GM12878 (cell line): ENCODE data around the gene HOPX. TPM values are rescaled to one million over a fixed set of nuclear protein-coding genes. Genes with fewer than 3 reads are reported as not detected.

Experiments
- ATAC-seq: fragments of 200-7000 bp; cut with Tn5 transposase; 3 replicates; pipeline ENCODE4 v1.9.1; 2020; ENCODE audit warnings: mild to moderate bottlenecking, moderate library complexity
- BruUV-seq: library from RNA; stranded (reverse); fragments of 400-500 nt; replicated peaks from 2 replicates; lab custom pipeline; 2021; lab: Mats Ljungman, UMichigan
- CTCF ChIA-PET: fragments of 300-600 bp; sonication (Branson Sonifier 250); formaldehyde crosslinking; extraction: SDS; loops from one replicate; lab custom pipeline; 2021; ENCODE audit warnings: inconsistent platforms; lab: Yijun Ruan, JAX
- POLR2A ChIA-PET: fragments of 350-600 bp; formaldehyde crosslinking; extraction: SDS; loops from one replicate; lab custom pipeline; 2021; ENCODE audit warnings: inconsistent platforms; lab: Charles Lee
- RAD21 ChIA-PET: fragments of 300-600 bp; sonication (Branson Sonifier 250); formaldehyde crosslinking; loops from one replicate; lab custom pipeline; 2023; ENCODE audit warnings: antibody characterized with exemption; ENCODE audit not compliant: unreplicated experiment; lab: Charles Lee
- SMC1A ChIA-PET: fragments of 300-600 bp; sonication (Branson Sonifier 250); formaldehyde crosslinking; loops from one replicate; lab custom pipeline; 2023; ENCODE audit not compliant: unreplicated experiment, uncharacterized antibody; lab: Charles Lee
- DNase-seq: peaks from one replicate; pipeline ENCODE4 v3.0.0-alpha.2; 2011; ENCODE audit warnings: low read depth, low spot score
- FAIRE-seq: peaks from 3 replicates; lab custom pipeline; 2011; peaks lifted over from hg19 to GRCh38; lab: Jason Lieb, UNC
- H2AFZ ChIP-seq: 2 replicates; pipeline ENCODE4 v1.6.0; 2011; ENCODE audit warnings: low read depth, low read length, control low read depth; ENCODE audit not compliant: control insufficient read depth
- H3K27ac ChIP-seq: 2 replicates; pipeline ENCODE4 v1.5.1; 2011; ENCODE audit warnings: control low read depth; ENCODE audit not compliant: control insufficient read depth, insufficient read depth
- H3K27me3 ChIP-seq, 2 experiments: replicated peaks in 1 of 2; 2 replicates each; pipeline versions ENCODE4 v1.6.0 to v1.6.1; 2011; ENCODE audit warnings: low read length in 1 of 2; ENCODE audit not compliant: control insufficient read depth in 2 of 2, insufficient read depth in 2 of 2
- H3K36me3 ChIP-seq, 2 experiments: 2 replicates each; pipeline ENCODE4 v1.5.1; 2011; ENCODE audit warnings: low read length in 1 of 2; ENCODE audit not compliant: control insufficient read depth in 2 of 2, insufficient read depth in 2 of 2
- H3K4me1 ChIP-seq: 2 replicates; pipeline ENCODE4 v1.6.1; 2011; ENCODE audit warnings: mild to moderate bottlenecking, low read length, moderate library complexity, mixed read lengths; ENCODE audit not compliant: control insufficient read depth, insufficient read depth
- H3K4me2 ChIP-seq: 2 replicates; pipeline ENCODE4 v1.6.0; 2011; ENCODE audit warnings: control low read depth; ENCODE audit not compliant: control insufficient read depth, insufficient read depth
- H3K4me3 ChIP-seq: fragments of 200-600 bp; sonication (generic); 2 replicates; pipeline ENCODE4 v1.5.1; 2016
- H3K79me2 ChIP-seq: 2 replicates; pipeline ENCODE4 v1.6.0; 2011; ENCODE audit warnings: low read length; ENCODE audit not compliant: control insufficient read depth, insufficient read depth
- H3K9ac ChIP-seq: 2 replicates; pipeline ENCODE4 v1.8.0; 2011; ENCODE audit warnings: low read length, control low read depth, mixed read lengths; ENCODE audit not compliant: control insufficient read depth, insufficient read depth
- H3K9me3 ChIP-seq: replicated peaks from 3 replicates; pipeline ENCODE4 v1.5.1; 2011; ENCODE audit warnings: mild to moderate bottlenecking, low read length; ENCODE audit not compliant: control insufficient read depth, insufficient read depth
- H4K20me1 ChIP-seq: 2 replicates; pipeline ENCODE4 v1.6.0; 2011; ENCODE audit not compliant: control insufficient read depth, insufficient read depth
- ASH2L ChIP-seq: fragments of 300-600, 200-600 bp; sonication (generic); IDR thresholded peaks from 2 replicates; pipeline ENCODE4 v1.6.1; 2017; ENCODE audit warnings: low read depth, mild to moderate bottlenecking, borderline replicate concordance
- ATF7 ChIP-seq: fragments of 450-650 bp; IDR thresholded peaks from 2 replicates; pipeline ENCODE4 v1.6.1; 2016; ENCODE audit warnings: low read depth, mild to moderate bottlenecking
- BCL11A ChIP-seq: IDR thresholded peaks from 2 replicates; pipeline ENCODE4 v1.6.1; 2011; ENCODE audit warnings: low read depth, low read length
- CHD2 ChIP-seq: IDR thresholded peaks from 2 replicates; pipeline ENCODE4 v1.6.1; 2011; ENCODE audit warnings: low read depth, low read length, improper control_type of control experiment, borderline replicate concordance
- EGR1 ChIP-seq, 2 experiments: IDR thresholded peaks; 1 replicate in 1 of 2; 2 replicates in 1 of 2; pipeline ENCODE4 v1.6.1; 2011 to 2012; ENCODE audit warnings: low read depth in 2 of 2, low read length in 2 of 2, borderline replicate concordance in 1 of 2, mild to moderate bottlenecking in 1 of 2, moderate library complexity in 1 of 2
- HDAC2 ChIP-seq: fragments of 200-600 bp; sonication (generic); IDR thresholded peaks from 2 replicates; pipeline ENCODE4 v1.6.1; 2017
- HDAC6 ChIP-seq: fragments of 200-600 bp; sonication (generic); IDR thresholded peaks from one replicate; pipeline ENCODE4 v1.8.0; 2017; ENCODE audit warnings: antibody characterized with exemption; ENCODE audit not compliant: unreplicated experiment
- JUND ChIP-seq: IDR thresholded peaks from 2 replicates; pipeline ENCODE4 v1.6.1; 2012; ENCODE audit warnings: low read depth, mild to moderate bottlenecking, low read length, improper control_type of control experiment, moderate library complexity
- KLF5 ChIP-seq: fragments of 450-650 bp; IDR thresholded peaks from 2 replicates; pipeline ENCODE4 v1.6.1; 2014; ENCODE audit warnings: mild to moderate bottlenecking; ENCODE audit not compliant: partially characterized antibody
- POLR2AphosphoS2 ChIP-seq: IDR thresholded peaks from 2 replicates; pipeline ENCODE4 v1.6.1; 2011; ENCODE audit warnings: low read depth, mild to moderate bottlenecking, low read length, improper control_type of control experiment, moderate library complexity
- POU2F2 ChIP-seq: IDR thresholded peaks from 3 replicates; pipeline ENCODE4 v1.6.1; 2011; ENCODE audit warnings: low read depth, mild to moderate bottlenecking, low read length, borderline replicate concordance
- RAD21 ChIP-seq: IDR thresholded peaks from 2 replicates; pipeline ENCODE4 v1.6.1; 2011; ENCODE audit warnings: mild to moderate bottlenecking, low read depth, low read length, moderate library complexity; ENCODE audit not compliant: insufficient read depth
- RFX5 ChIP-seq: IDR thresholded peaks from 2 replicates; pipeline ENCODE4 v1.6.1; 2011; ENCODE audit warnings: low read depth, low read length, improper control_type of control experiment
- SIN3A ChIP-seq: IDR thresholded peaks from 2 replicates; pipeline ENCODE4 v1.6.1; 2012; ENCODE audit warnings: low read depth, low read length, improper control_type of control experiment
- WGBS: methylation state at CpG from one replicate; pipeline ENCODE4 v1.1.6; 2016; ENCODE audit warnings: low lambda C conversion rate; ENCODE audit not compliant: insufficient replicate concordance, insufficient coverage; ENCODE audit errors: missing lambda C conversion rate; 5-methylcytosine and 5-hydroxymethylcytosine counted together
- in situ Hi-C: fragments of 300-500 bp; cut with MboI; formaldehyde crosslinking; loops from 9 replicates; pipeline ENCODE4 v1.14.3; 2018; ENCODE audit warnings: mixed read lengths
- intact Hi-C: fragments of 100-400 bp; cut with micrococcal nuclease; formaldehyde crosslinking; loops from one replicate; pipeline ENCODE4 v1.14.2; 2022; ENCODE audit not compliant: unreplicated experiment
- polyA plus RNA-seq, 11 experiments: library from polyadenylated mRNA; depleted of rRNA in 4 of 11; unstranded in 6 of 11; stranded (reverse) in 5 of 11; fragments of >200 nt; fragmentation: Nextera tagmentation in 4 of 11; fragmentation: Illumina TruSeq in 1 of 11; extraction: Ambion mirVana in 4 of 11; extraction: Trizol in 1 of 11; gene quantifications; 1 replicate in 1 of 11; 2 replicates in 10 of 11; pipeline versions ENCODE4 v1.2.1 to v1.2.3, GENCODE V29; 2011 to 2016; ENCODE audit warnings: inconsistent platforms in 2 of 11, missing spikeins in 2 of 11, low read depth in 1 of 11
- total RNA-seq, 4 experiments: library from RNA; depleted of rRNA in 3 of 4; stranded (reverse); fragments of >200 nt in 3 of 4; fragmentation: Illumina TruSeq in 1 of 4; extraction: Trizol in 1 of 4; gene quantifications; 2 replicates each; pipeline versions ENCODE4 v1.2.1 to v1.2.3, GENCODE V29; 2013 to 2021
- TF ChIP-seq, protein P1 (sequence below): fragments of 450-650 bp; formaldehyde crosslinking; IDR thresholded peaks from 2 replicates; pipeline ENCODE4 v1.4.0; 2020; ENCODE audit warnings: mild to moderate bottlenecking, moderate library complexity
- TF ChIP-seq, protein P2 (sequence below): IDR thresholded peaks from 2 replicates; pipeline ENCODE4 v1.6.1; 2011; ENCODE audit warnings: mild to moderate bottlenecking, low read depth, low read length, moderate library complexity; ENCODE audit not compliant: insufficient replicate concordance
- TF ChIP-seq, protein P3 (sequence below): IDR thresholded peaks from 2 replicates; pipeline ENCODE4 v1.6.1; 2011; ENCODE audit warnings: borderline replicate concordance, low read depth, mild to moderate bottlenecking, moderate library complexity, low read length; ENCODE audit not compliant: insufficient read depth, poor library complexity, severe bottlenecking

Gene HOPX
- total and polyA plus RNA-seq, 10 of the 15 experiments (the other 5 are each of a cell fraction or from before 2014, with no cell fraction given) = 0.11 to 0.40 (median 0.23) TPM; not detected in 4

DNA sequence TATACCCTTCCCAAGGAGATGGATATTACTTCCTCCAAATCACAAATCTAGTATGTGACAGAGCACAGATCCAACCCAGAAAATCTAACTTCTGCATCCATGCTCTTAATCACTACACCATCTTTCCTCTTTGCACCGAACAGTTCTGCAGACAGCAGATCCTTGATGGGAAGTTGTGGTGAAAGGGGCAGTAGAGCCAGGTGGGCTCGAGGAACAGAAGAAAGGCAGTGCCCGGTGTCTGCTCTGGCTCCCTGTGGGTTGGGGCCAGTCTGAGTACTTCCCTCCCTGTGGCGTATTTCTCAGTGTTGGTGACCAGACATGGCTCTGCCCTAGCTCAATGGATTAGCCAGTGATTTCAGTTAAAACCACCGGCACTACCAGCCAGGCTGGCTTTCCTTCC lies 15.3 kb downstream of the HOPX start (continued):
- TF ChIP-seq HDAC2 (no peak), CHD2 (no peak)
- TF ChIP-seq, protein P1, sequence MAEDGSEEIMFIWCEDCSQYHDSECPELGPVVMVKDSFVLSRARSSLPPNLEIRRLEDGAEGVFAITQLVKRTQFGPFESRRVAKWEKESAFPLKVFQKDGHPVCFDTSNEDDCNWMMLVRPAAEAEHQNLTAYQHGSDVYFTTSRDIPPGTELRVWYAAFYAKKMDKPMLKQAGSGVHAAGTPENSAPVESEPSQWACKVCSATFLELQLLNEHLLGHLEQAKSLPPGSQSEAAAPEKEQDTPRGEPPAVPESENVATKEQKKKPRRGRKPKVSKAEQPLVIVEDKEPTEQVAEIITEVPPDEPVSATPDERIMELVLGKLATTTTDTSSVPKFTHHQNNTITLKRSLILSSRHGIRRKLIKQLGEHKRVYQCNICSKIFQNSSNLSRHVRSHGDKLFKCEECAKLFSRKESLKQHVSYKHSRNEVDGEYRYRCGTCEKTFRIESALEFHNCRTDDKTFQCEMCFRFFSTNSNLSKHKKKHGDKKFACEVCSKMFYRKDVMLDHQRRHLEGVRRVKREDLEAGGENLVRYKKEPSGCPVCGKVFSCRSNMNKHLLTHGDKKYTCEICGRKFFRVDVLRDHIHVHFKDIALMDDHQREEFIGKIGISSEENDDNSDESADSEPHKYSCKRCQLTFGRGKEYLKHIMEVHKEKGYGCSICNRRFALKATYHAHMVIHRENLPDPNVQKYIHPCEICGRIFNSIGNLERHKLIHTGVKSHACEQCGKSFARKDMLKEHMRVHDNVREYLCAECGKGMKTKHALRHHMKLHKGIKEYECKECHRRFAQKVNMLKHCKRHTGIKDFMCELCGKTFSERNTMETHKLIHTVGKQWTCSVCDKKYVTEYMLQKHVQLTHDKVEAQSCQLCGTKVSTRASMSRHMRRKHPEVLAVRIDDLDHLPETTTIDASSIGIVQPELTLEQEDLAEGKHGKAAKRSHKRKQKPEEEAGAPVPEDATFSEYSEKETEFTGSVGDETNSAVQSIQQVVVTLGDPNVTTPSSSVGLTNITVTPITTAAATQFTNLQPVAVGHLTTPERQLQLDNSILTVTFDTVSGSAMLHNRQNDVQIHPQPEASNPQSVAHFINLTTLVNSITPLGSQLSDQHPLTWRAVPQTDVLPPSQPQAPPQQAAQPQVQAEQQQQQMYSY = no peak

DNA sequence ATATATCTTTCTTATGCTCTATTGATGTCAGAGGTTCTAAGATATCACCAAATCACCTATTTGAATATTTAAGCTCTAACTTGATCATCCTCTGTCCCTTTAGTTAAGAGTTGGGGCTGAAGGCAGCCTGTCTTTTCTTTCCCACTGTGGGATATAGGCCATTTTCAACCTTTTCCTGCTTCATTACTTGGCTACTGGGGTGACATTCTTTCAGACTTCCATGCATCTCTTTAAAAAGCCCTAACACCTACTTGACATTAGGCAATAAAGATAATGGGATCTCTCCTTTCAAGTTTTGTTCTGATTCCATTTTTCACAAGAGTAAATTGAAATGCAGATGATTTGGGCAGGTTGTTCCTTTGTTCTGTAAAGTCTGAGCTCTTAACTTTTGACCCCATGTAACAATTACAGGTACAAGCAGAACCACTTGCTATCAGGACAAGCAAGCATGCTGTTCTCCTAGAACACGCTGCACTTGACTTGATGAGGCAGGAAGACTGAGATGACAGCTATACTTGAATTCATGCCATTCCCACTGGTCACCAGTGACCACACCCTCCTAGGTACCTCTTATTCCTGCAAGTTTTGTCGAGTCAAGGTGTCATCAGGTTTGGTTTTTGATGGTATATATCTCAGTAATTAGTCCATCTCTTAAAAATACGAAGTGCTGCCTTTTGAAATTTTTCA lies 18.2 kb downstream of the HOPX start:
- POLR2A ChIA-PET = no interaction called here
- Histone ChIP-seq H4K20me1 (no peaks in the 10 kb centered on the region), H3K4me1 (no peaks in the 10 kb centered on the region), H3K4me2 (no peak overlapping the region), H3K27ac (no peak overlapping the region), H3K79me2 (no peaks in the 10 kb centered on the region), H3K4me3 (no peak overlapping the region), H3K9ac (no peak overlapping the region), H3K36me3 (no peaks in the 10 kb centered on the region), H3K9me3 (no peaks in the 10 kb centered on the region; the same call in 2 of the 3 replicates), H2AFZ (no peak overlapping the region), H3K27me3 (peaks cover 0 to 4% of the 10 kb centered on the region in 2 experiments; a peak in 2 of 4 replicates)
- SMC1A ChIA-PET = interaction anchor here (1.3 kb wide), 1 partner anchor 12 kb away, joined by 4 read pairs; no protein-coding TSS in a partner anchor
- no peak for ATAC-seq
- in situ Hi-C loops = no loop called here
- no peak for FAIRE-seq
- no TSS peak for BruUV-seq
- WGBS = 25% methylated on average over 3 of the region's 3 CpGs
- RAD21 ChIA-PET = no interaction called here
- intact Hi-C loops = no loop called here
- CTCF ChIA-PET = no interaction called here
- no peak for DNase-seq
- TF ChIP-seq HDAC6 = no peak
- no peak for TF ChIP-seq POLR2AphosphoS2
- no peak for TF ChIP-seq ATF7
- no peak for TF ChIP-seq BCL11A
- no peak for TF ChIP-seq SIN3A
- no peak for TF ChIP-seq RAD21
- TF ChIP-seq, protein P2, sequence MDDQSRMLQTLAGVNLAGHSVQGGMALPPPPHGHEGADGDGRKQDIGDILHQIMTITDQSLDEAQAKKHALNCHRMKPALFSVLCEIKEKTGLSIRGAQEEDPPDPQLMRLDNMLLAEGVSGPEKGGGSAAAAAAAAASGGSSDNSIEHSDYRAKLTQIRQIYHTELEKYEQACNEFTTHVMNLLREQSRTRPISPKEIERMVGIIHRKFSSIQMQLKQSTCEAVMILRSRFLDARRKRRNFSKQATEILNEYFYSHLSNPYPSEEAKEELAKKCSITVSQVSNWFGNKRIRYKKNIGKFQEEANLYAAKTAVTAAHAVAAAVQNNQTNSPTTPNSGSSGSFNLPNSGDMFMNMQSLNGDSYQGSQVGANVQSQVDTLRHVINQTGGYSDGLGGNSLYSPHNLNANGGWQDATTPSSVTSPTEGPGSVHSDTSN = no peak
- TF ChIP-seq RFX5 = no peak
- no peak for TF ChIP-seq KLF5
- TF ChIP-seq, protein P3, sequence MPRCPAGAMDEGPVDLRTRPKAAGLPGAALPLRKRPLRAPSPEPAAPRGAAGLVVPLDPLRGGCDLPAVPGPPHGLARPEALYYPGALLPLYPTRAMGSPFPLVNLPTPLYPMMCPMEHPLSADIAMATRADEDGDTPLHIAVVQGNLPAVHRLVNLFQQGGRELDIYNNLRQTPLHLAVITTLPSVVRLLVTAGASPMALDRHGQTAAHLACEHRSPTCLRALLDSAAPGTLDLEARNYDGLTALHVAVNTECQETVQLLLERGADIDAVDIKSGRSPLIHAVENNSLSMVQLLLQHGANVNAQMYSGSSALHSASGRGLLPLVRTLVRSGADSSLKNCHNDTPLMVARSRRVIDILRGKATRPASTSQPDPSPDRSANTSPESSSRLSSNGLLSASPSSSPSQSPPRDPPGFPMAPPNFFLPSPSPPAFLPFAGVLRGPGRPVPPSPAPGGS = no peak
- TF ChIP-seq ASH2L = no peak
- TF ChIP-seq POU2F2 = no peak
- TF ChIP-seq EGR1 (IDR thresholded peaks at IDR 0.05; ENCODE audit: borderline replicate concordance in 1 of 2, low read depth in 2 of 2, low read length in 2 of 2) = no peak
- no peak for TF ChIP-seq JUND
